T-cell (primary cell): ENCODE results near the gene BSG. TPM values are rescaled to one million over a fixed set of nuclear protein-coding genes. Genes with fewer than 3 reads are reported as not detected.

ENCODE experiments used
- ATAC-seq, 4 experiments: fragments of 200-7000 bp in 3 of 4; fragments of 150-1000 bp in 1 of 4; cut with Tn5 transposase; replicated peaks in 1 of 4; 1 replicate in 3 of 4; 2 replicates in 1 of 4; pipeline ENCODE4 v1.10.0; 2021; ENCODE audit warnings: moderate library complexity in 3 of 4, mild to moderate bottlenecking in 2 of 4, moderate number of reproducible peaks in 1 of 4
- CTCF ChIA-PET, 2 donors: fragments of 300-600 bp; sonication (Branson Sonifier 250); formaldehyde crosslinking; loops; one replicate each; lab custom pipeline; 2022; ENCODE audit warnings: antibody characterized with exemption in 2 of 2; lab: Charles Lee
- POLR2A ChIA-PET, 2 donors: fragments of 300-600 bp; sonication (Branson Sonifier 250); formaldehyde crosslinking; loops; one replicate each; lab custom pipeline; 2022; ENCODE audit warnings: antibody characterized with exemption in 2 of 2; lab: Charles Lee
- DNase-seq, 35 experiments: peaks; one replicate each; pipeline versions ENCODE4 v3.0.0 to v3.0.0-alpha.2; 2013 to 2023
- H3K27ac ChIP-seq: one replicate; pipeline ENCODE4 v1.5.1; 2013; ENCODE audit warnings: low read length
- H3K27me3 ChIP-seq, 2 experiments: replicated peaks in 1 of 2; 1 replicate in 1 of 2; 2 replicates in 1 of 2; pipeline versions ENCODE4 v1.6.1 to v1.7.0; 2013; ENCODE audit warnings: low read length in 1 of 2, mixed read lengths in 1 of 2; ENCODE audit not compliant: control insufficient read depth in 2 of 2, insufficient read depth in 2 of 2; ENCODE audit errors: extremely low read depth in 1 of 2
- H3K36me3 ChIP-seq, 2 donors: 1 replicate in 1 of 2; 2 replicates in 1 of 2; pipeline versions ENCODE4 v1.6.1 to v1.7.0; 2013; ENCODE audit warnings: low read length in 1 of 2; ENCODE audit not compliant: control insufficient read depth in 2 of 2, insufficient read depth in 1 of 2; ENCODE audit errors: extremely low read depth in 1 of 2
- H3K4me1 ChIP-seq, 2 experiments: 1 replicate in 1 of 2; 2 replicates in 1 of 2; pipeline versions ENCODE4 v1.6.1 to v1.7.0; 2013; ENCODE audit warnings: low read length in 2 of 2, mixed read lengths in 1 of 2; ENCODE audit not compliant: insufficient read depth in 2 of 2, control insufficient read depth in 1 of 2; ENCODE audit errors: extremely low read depth in 1 of 2
- H3K4me3 ChIP-seq, 2 donors: 1 replicate in 1 of 2; 2 replicates in 1 of 2; pipeline versions ENCODE4 v1.5.1 to v1.7.0; 2013; ENCODE audit warnings: mild to moderate bottlenecking in 2 of 2, low read length in 1 of 2, moderate library complexity in 1 of 2; ENCODE audit not compliant: control insufficient read depth in 1 of 2; ENCODE audit errors: extremely low read depth in 1 of 2
- H3K9me3 ChIP-seq: 2 replicates; pipeline ENCODE4 v1.7.0; 2013
- H3K27ac Mint-ChIP-seq, 2 donors: one replicate each; pipeline ENCODE4 v1.8.0; 2020 to 2021; ENCODE audit warnings: mild to moderate bottlenecking in 2 of 2, mixed read lengths in 2 of 2
- H3K27me3 Mint-ChIP-seq, 2 donors: one replicate each; pipeline ENCODE4 v1.8.0; 2021 to 2022; ENCODE audit warnings: mixed read lengths in 2 of 2
- H3K36me3 Mint-ChIP-seq: one replicate; pipeline ENCODE4 v1.8.0; 2021; ENCODE audit warnings: mixed read lengths
- H3K4me1 Mint-ChIP-seq, 3 donors: one replicate each; pipeline ENCODE4 v1.8.0; 2020 to 2022; ENCODE audit warnings: mixed read lengths in 3 of 3, mild to moderate bottlenecking in 1 of 3
- H3K4me3 Mint-ChIP-seq, 3 donors: one replicate each; pipeline ENCODE4 v1.8.0; 2020 to 2022; ENCODE audit warnings: mild to moderate bottlenecking in 3 of 3, mixed read lengths in 3 of 3, moderate library complexity in 3 of 3
- H3K9me3 Mint-ChIP-seq, 3 donors: one replicate each; pipeline ENCODE4 v1.8.0; 2020 to 2022; ENCODE audit warnings: mixed read lengths in 3 of 3
- WGBS: methylation state at CpG from one replicate; pipeline ENCODE4 v1.1.5; 2013; ENCODE audit warnings: missing lambda C conversion rate; ENCODE audit not compliant: insufficient coverage; 5-methylcytosine and 5-hydroxymethylcytosine counted together
- total RNA-seq, 35 experiments: library from RNA in 6 of 35; stranded (reverse) in 6 of 35; fragments of 120-200 nt in 1 of 35; gene quantifications; one replicate each; pipeline versions ENCODE4 v1.2.1 to v1.2.4 and lab custom pipeline; 2013 to 2026

Gene BSG
- total RNA-seq, 5 donors from 2014 or later (not counting 1 experiment from before 2014, with no cell fraction given): 89.3 to 165 (median 152) TPM

GRCh38 chr19:567296-567900 lies 5.0 kb upstream of the BSG start:
- no peak overlapping the region for H3K4me3 Mint-ChIP-seq
- Histone ChIP-seq H3K4me3 (no peak overlapping the region), H3K36me3 (no peaks in the 10 kb centered on the region)

DNA sequence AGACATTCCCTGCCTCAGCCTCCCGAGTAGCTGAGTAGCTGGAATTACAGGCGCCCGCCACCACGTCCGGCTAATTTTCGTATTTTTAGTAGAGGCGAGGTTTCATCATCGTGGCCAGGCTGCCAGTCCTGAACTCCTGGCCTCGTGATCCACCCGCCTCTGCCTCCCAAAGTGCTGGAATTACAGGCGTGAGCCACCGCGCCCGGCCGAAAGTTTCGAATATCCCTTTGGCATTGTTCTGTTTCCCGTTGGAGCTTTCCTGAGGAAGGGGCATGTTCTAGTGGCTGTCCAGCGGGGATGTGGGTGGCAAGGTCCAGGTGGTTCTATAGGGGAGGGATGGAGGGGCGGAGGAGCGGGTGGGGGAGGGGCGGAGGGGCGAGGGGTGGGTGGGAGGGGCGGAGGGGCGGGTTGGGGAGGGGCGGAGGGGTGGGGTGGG lies 2.1 kb upstream of the BSG start:
- H3K27ac ChIP-seq: no peak overlapping the region
- no peak for ATAC-seq
- Mint-ChIP-seq H3K27me3 (no peaks in the 10 kb centered on the region), H3K9me3 (no peaks in the 10 kb centered on the region), H3K4me1 (peaks cover 28 to 37% (median 28%) of the 10 kb centered on the region in 3 donors), H3K27ac (peak overlapping the region; percentile 52 to 67), H3K36me3 (no peaks in the 10 kb centered on the region), H3K4me3 (peak overlapping the region in 1 of 3 donors; percentile 51)
- POLR2A ChIA-PET: no interaction called here
- no peaks in the 10 kb centered on the region for H3K36me3 ChIP-seq
- H3K27me3 ChIP-seq: no peaks in the 10 kb centered on the region
- H3K4me1 ChIP-seq: peaks cover 12 to 39% of the 10 kb centered on the region in 2 experiments
- H3K4me3 ChIP-seq: no peak overlapping the region
- no peaks in the 10 kb centered on the region for H3K9me3 ChIP-seq
- CTCF ChIA-PET: no interaction called here
- peak in 1 of 35 experiments; percentile 21 for DNase-seq
- 89% methylated on average over 7 of the region's 25 CpGs for WGBS

More at GRCh38 chr19:567296-567900, 5.0 kb upstream of the BSG start:
- H3K36me3 Mint-ChIP-seq: no peaks in the 10 kb centered on the region
- DNase-seq: no peak
- H3K9me3 Mint-ChIP-seq: no peaks in the 10 kb centered on the region
- no peak overlapping the region for H3K27ac Mint-ChIP-seq
- ATAC-seq: no peak
- no peaks in the 10 kb centered on the region for H3K9me3 ChIP-seq
- CTCF ChIA-PET: no interaction called here
- POLR2A ChIA-PET: no interaction called here
- no peak overlapping the region for H3K27ac ChIP-seq
- WGBS: 96% methylated on average over 16 of the region's 22 CpGs
- peaks cover 4 to 14% of the 10 kb centered on the region in 2 experiments for H3K4me1 ChIP-seq
- peaks cover 11 to 16% (median 15%) of the 10 kb centered on the region in 3 donors for H3K4me1 Mint-ChIP-seq
- H3K27me3 Mint-ChIP-seq: no peaks in the 10 kb centered on the region
- no peaks in the 10 kb centered on the region for H3K27me3 ChIP-seq

DNA sequence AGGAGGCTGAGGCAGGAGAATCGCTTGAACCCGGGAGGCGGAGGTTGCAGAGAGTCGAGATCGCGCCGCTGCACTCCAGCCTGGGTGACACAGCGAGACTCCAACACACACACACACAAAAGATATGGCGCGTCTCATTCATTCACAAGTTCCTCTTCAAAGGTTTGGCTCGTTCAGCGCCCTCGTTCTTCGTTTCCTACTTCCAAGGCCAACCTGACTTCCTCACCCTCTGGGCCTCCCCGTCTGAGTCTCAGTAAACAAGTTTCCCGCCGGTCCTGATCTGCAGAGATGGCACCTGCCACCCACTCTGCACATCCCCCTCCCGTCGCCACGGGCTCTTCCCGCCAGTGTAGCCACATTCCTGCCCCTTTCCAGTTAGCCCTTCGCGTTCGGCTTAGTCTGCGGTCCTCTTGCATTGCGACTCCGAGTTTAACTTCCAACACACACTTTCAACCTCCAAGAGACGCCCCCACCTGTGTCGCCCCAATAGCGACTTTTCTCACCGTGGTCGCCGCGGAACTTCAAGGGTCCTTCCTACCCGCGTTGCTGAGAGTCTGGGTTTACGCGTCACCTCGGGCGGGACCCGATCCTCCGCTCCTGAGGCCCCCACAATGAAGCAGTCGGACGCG lies 1.3 kb upstream of the BSG start:
- no peaks in the 10 kb centered on the region for H3K27me3 ChIP-seq
- ChIA-PET POLR2A (no interaction called here), CTCF (no interaction called here)
- no peaks in the 10 kb centered on the region for H3K36me3 Mint-ChIP-seq
- H3K36me3 ChIP-seq: no peaks in the 10 kb centered on the region
- H3K9me3 Mint-ChIP-seq: no peaks in the 10 kb centered on the region
- H3K9me3 ChIP-seq: no peaks in the 10 kb centered on the region
- H3K27ac ChIP-seq: peak overlapping the region; percentile 91
- H3K27me3 Mint-ChIP-seq: no peaks in the 10 kb centered on the region
- peak overlapping the region; percentile 80 to 99 (median 93) for H3K4me3 Mint-ChIP-seq
- H3K4me1 Mint-ChIP-seq: peaks cover 28 to 42% (median 29%) of the 10 kb centered on the region in 3 donors
- peak overlapping the region; percentile 95 to 97 for H3K27ac Mint-ChIP-seq
- H3K4me3 ChIP-seq: peak overlapping the region; percentile 62 to 68
- WGBS: 2% methylated on average over 45 of the region's 45 CpGs
- ATAC-seq: peak; percentile 19 to 36 (median 22)
- peaks cover 14 to 46% of the 10 kb centered on the region in 2 experiments for H3K4me1 ChIP-seq
- DNase-seq: peak in 34 of 35 experiments; percentile 35 to 77 (median 58)

DNA sequence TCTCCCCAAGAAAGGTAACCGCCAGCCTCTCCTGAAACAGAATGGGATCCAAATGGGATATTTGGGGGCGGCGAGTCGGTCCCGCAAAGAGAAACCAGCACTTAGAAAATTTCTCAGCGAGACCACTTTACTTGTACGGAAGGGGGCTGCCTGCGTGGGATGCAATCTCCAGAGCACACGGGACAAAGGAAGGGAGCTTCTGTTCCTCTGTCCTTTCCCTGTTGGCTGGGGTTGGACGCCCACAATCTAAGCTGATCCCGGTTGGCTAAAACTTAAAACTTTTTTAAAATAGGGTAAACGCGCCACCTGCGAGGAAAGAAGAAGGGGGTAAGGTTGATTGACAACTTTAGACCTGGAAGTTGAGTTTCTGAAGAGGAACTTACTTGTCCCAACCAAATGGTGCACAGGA lies 826 bp upstream of the BSG start:
- peak in 3 of 35 experiments; percentile 16 to 59 (median 27) for DNase-seq
- Mint-ChIP-seq H3K4me1 (peaks cover 31 to 47% (median 32%) of the 10 kb centered on the region in 3 donors), H3K27me3 (no peaks in the 10 kb centered on the region), H3K27ac (peak overlapping the region; percentile 95 to 97), H3K36me3 (no peaks in the 10 kb centered on the region), H3K9me3 (no peaks in the 10 kb centered on the region), H3K4me3 (peak overlapping the region; percentile 80 to 99 (median 93))
- Histone ChIP-seq H3K36me3 (no peaks in the 10 kb centered on the region), H3K27me3 (no peaks in the 10 kb centered on the region), H3K9me3 (no peaks in the 10 kb centered on the region), H3K27ac (peak overlapping the region; percentile 91), H3K4me1 (peaks cover 17 to 51% of the 10 kb centered on the region in 2 experiments), H3K4me3 (peak overlapping the region; percentile 62 to 68)
- peak in 1 of 4 experiments; percentile 23 for ATAC-seq
- 2% methylated on average over 9 of the region's 14 CpGs for WGBS
- POLR2A ChIA-PET: no interaction called here
- CTCF ChIA-PET: interaction anchor here in 1 of 2 donors (1.3 kb wide), 1 partner anchor 61 kb away, joined by 4 read pairs; no protein-coding TSS in a partner anchor

DNA sequence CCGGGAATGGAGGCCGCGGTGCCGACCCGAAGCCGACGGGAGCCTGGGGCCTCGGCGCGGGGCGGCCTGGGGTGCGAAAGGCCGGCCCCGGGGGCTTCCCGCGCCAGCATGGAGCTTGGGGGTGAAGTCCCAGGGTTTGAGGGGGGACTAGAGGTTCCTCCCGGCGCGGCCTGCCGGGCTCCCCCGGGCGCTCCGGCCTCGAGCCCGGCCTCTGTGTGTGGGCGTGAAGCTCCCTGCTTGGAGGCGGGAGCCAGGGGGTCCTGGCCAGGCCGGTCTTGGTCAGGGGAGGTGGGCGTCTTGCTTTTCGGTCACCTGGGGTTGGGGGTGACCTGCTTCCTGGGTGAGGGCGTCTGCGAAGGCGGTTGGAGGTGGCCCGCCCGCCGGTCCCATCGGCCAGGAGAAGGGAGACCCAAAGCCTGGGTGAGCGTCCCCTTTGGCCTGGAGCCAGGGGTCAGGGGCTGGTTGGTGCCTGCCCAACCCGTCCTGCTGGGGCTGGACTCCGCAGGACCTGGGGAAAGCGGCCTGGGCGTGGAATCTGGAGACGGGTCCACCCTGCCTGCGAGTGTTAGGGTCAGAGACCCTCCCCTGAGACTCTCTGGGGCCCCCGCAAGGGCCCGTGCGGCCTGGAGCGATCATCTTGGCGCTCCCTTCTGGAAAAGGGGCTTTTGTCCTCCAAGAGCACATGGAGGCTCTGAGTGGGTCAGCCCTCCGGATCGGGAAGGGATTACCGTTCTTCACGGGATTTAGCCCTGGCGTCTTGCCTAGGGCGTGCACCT lies 535 bp downstream of the BSG start:
- peaks cover 18 to 63% of the 10 kb centered on the region in 2 experiments for H3K4me1 ChIP-seq
- WGBS: under 1% methylated on average over 49 of the region's 55 CpGs
- H3K27ac Mint-ChIP-seq: peak overlapping the region in 1 of 2 donors; percentile 84
- no peaks in the 10 kb centered on the region for H3K9me3 ChIP-seq
- peak overlapping the region; percentile 2 for H3K27ac ChIP-seq
- H3K4me1 Mint-ChIP-seq: peaks cover 35 to 53% (median 39%) of the 10 kb centered on the region in 3 donors
- DNase-seq: peak in 1 of 35 experiments; percentile 20
- no peaks in the 10 kb centered on the region for H3K27me3 ChIP-seq
- H3K4me3 Mint-ChIP-seq: peak overlapping the region; percentile 80 to 99 (median 93)
- H3K36me3 Mint-ChIP-seq: no peaks in the 10 kb centered on the region
- CTCF ChIA-PET: interaction anchor here in 1 of 2 donors (0.5 to 1.3 kb wide), 2 partner anchors 42 to 62 kb away, joined by 3 to 4 read pairs; no protein-coding TSS in a partner anchor
- H3K36me3 ChIP-seq: peaks cover 0 to 6% of the 10 kb centered on the region in 2 donors
- POLR2A ChIA-PET: interaction anchor here in 1 of 2 donors (0.7 kb wide), 1 partner anchor 58 kb away, joined by 3 read pairs; no protein-coding TSS in a partner anchor
- no peak for ATAC-seq
- H3K4me3 ChIP-seq: peak overlapping the region; percentile 67 to 81
- H3K9me3 Mint-ChIP-seq: no peaks in the 10 kb centered on the region
- H3K27me3 Mint-ChIP-seq: no peaks in the 10 kb centered on the region

DNA sequence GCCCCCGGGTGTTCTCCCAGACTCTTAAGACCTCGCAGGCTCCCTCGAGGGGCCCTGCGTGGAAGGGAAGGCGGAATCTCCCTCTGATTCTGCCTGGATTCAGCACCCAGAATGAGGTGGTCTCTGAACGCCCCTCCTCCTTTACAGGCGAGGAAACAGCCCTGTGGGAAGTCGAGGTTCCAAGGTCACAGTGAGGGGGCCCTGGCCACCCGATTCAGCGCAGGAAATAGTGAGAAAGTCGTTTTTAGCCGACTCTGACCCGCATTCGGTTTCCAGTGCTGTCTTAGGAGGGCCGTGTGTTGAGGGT lies 1.1 kb downstream of the BSG start:
- H3K36me3 Mint-ChIP-seq: no peaks in the 10 kb centered on the region
- H3K4me1 ChIP-seq: peaks cover 18 to 63% of the 10 kb centered on the region in 2 experiments
- DNase-seq (peak in 1 of 35 experiments; percentile 29), ATAC-seq (no peak)
- H3K4me3 ChIP-seq: peak overlapping the region; percentile 67 to 81
- ChIA-PET CTCF (no interaction called here), POLR2A (no interaction called here)
- H3K36me3 ChIP-seq: peaks cover 0 to 9% of the 10 kb centered on the region in 2 donors
- no peaks in the 10 kb centered on the region for H3K9me3 Mint-ChIP-seq
- H3K27me3 Mint-ChIP-seq: no peaks in the 10 kb centered on the region
- H3K27ac Mint-ChIP-seq: no peak overlapping the region
- H3K27ac ChIP-seq: no peak overlapping the region
- H3K27me3 ChIP-seq: no peaks in the 10 kb centered on the region
- 0% methylated on average over 1 of the region's 15 CpGs for WGBS
- peaks cover 35 to 55% (median 42%) of the 10 kb centered on the region in 3 donors for H3K4me1 Mint-ChIP-seq
- H3K9me3 ChIP-seq: no peaks in the 10 kb centered on the region
- peak overlapping the region; percentile 79 to 99 (median 80) for H3K4me3 Mint-ChIP-seq
